Activated CD4-positive, CD25-positive, alpha-beta regulatory T cell treated with anti-CD3 and anti-CD28 coated beads, Interleukin-2, amount 50 U/mL, for 16 hours (primary cell): ENCODE measurements around the gene FYB2.

Experiments used
- DNase-seq: peaks from one replicate; pipeline ENCODE4 v3.0.0-alpha.2; 2020; ENCODE audit warnings: low read depth, low spot score

FYB2 gene

GRCh38 chr1:56715156-56715555, 104.0 kb downstream of the FYB2 start:
- DNase-seq = no peak

- DNase-seq = no peak
These were observed 106.1 kb downstream of the FYB2 start for GRCh38 chr1:56713112-56713511.

DNA sequence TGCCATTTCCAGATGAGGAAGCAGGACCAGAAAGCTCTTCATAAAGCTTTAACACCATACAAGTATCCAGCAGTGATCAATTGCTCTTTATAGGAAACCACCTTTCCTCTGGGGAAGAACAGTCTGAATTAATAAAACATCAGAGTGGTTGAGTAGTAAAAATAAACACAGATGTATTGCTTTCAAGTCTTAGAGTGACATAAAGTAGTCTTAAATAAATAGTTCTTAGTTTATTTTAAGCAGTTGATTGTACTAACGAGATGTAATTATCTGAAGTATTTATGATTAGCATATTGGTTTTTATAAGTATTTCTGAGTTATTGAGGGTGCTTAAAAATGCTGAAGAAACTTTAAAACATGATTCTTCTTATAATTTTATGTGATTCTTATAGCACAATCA, 107.1 kb downstream of the FYB2 start:
- DNase-seq = no peak

- no peak for DNase-seq
These were observed 108.6 kb downstream of the FYB2 start for GRCh38 chr1:56710646-56711045.

GRCh38 chr1:56709995-56710394, 109.2 kb downstream of the FYB2 start:
- no peak for DNase-seq

DNA sequence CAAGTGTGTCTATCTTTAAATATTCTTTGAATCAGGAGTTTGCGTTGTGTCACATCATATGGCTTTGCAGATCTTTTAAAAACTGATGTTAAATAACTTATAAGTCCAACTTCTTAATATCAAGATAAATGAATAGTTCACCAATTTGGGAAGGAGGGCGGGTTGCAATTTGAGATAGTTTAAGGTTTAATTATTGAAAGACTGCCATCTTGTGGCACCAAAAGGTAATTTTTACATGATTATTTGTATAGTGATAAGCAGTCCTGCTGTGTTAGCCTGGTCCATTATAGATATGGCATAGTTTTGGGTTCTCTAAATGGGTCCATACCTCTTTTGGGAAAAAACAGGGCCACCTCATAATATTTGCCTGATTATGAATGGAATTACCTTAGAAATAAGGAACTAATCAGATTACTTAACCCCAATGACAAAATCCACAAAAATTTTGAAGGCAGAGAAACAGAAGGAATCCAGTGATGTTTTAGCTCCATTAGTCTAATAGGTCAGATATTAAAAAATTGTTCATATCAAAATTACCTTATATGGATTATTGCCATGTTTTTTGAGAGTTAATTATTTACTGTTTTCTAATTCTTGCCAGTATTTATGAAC, 109.8 kb downstream of the FYB2 start:
- no peak for DNase-seq

- no peak for DNase-seq
These were observed 111.8 kb downstream of the FYB2 start for GRCh38 chr1:56707379-56707778.

- no peak for DNase-seq
These were observed 115.5 kb downstream of the FYB2 start for GRCh38 chr1:56703747-56704146.

DNA sequence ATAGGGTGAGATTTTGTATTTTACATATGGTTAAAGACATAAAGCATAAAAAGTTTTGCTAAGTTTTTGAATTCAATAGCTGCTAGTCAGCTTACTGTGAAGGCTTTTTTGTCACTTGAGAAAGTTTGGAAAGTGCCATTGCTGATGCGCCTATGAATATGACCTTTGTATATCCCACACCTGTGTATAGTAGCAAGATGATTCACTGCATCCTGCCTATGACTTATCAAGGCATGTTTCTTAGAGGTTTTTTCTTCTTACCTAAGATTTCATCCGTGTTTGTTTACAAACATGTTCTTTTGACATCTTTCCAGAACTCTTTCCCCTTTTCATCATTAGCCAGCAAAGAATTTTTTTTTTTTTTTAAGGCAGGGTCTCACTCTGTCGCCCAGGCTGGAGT, 122.5 kb downstream of the FYB2 start:
- DNase-seq = no peak

DNA sequence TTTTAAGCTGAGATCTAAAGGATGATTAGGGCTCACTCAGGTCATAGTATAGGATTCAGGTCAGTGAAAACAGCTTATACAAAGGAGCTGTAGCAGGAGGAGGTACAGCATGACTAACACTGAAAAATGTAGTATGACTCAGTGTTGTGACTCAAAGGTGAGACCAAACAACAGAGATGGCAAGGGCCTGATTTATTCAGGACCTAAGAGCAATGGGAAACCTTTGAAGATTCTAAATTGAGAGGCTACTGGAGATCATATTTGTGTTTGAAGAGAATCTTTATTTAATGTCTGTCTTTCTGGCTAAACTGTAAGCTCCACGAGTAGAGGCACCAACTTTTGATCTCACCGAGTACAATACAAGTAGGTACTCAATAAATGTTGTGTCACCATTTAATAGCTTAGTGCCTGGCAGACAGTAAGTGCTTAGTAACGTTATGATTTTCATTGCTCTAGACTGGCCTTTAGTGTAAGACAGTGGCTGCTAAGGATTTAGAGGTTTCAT, 130.6 kb downstream of the FYB2 start:
- no peak for DNase-seq

- DNase-seq = no peak
These were observed 133.0 kb downstream of the FYB2 start for GRCh38 chr1:56686169-56686568.

DNA sequence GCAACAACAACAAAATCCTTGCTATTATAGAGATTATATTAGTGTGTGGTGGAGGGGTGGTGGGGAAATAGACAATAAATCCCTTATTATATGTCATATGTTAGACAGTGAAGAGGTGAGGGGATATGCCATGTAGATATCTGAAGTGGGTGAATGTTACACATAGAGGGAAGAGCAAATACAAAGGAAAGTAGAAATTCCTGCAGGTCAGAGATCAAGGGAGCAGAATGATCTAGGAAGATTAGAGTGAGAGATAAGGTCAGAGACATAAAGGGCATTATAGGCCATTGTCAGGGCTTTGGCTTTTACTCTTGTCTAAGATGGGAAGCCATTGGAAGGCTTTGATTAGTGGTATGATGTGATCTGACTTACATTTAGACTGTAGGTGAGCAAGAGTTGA, 135.6 kb downstream of the FYB2 start:
- no peak for DNase-seq

DNA sequence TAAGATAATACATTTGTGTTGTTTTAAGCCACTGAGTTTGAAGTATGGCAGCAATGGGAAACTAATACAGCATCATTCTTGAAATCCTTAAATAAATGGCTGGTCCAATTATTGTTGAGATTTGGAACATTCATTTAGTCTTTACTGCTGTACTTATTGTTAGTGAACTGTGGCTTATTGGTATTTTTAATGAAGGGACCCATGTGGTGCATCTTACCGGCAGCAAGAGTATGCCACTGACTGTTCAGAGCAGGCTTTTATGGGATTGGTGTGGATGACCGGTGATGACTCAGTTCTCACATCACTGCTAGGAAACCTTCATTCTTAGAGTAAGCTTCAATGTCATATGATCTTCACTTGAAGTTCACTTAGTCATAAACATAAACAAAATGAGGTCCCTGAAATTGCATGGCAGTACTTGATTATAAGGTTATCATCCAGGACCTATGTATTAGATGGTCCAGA, 142.6 kb downstream of the FYB2 start:
- no peak for DNase-seq

GRCh38 chr1:56675763-56676162, 143.4 kb downstream of the FYB2 start:
- DNase-seq = no peak

GRCh38 chr1:56672579-56672978, 146.6 kb downstream of the FYB2 start:
- no peak for DNase-seq

- DNase-seq = no peak
These were observed 147.7 kb downstream of the FYB2 start for GRCh38 chr1:56671542-56671941.

DNA sequence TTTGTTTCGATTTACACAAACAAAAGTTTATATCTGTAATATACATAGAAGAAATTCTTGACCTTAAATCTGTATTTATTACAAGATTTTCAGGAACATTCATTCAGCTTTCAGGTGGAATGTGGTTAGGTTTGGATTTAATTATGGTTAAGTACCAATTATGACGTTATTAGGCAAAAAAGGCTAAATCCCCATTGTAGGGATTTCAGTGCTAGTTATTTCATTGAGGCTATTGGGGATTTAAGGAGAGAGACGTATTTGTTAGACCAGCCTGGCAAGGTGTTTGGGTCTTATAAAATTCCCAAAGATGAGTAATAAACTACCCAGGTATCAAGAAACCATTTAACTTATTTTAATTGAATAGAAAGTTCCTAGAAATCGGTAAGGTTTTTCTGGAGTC, 148.1 kb downstream of the FYB2 start:
- no peak for DNase-seq

DNA sequence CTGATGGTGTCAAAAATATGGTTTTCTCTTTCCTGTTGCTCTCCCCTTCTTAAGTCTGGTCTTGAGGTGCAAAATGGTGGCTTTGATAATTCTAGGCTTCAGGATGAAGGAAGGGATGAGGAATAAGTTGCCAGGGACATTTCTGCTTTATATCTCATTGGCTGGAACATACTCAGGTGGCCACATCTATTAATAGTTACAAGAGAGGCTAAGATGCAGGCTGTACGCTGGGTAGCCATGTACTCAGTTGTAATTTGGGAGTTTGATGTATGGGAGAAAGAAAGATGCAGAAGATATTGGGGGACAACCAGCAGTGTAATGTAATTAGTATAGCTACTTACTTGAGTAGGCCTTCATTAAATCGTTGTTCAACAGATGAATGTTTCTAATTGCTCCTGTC, 148.9 kb downstream of the FYB2 start:
- no peak for DNase-seq
